ENCODE data around the gene PTPN11. TPM values are rescaled to one million over a fixed set of nuclear protein-coding genes. Genes with fewer than 3 reads are reported as not detected.

The PTPN11 gene
- total and polyA plus RNA-seq, 10 of the 15 experiments (the other 5 are each of a cell fraction or from before 2014, with no cell fraction given) = 14.6 to 85.2 (median 58.6) TPM

- TF ChIP-seq IRF5 (IDR thresholded peaks at IDR 0.05; ENCODE audit: borderline replicate concordance) (no peak), BHLHE40 (IDR thresholded peaks at IDR 0.05; ENCODE audit: borderline replicate concordance in 1 of 2, low read depth in 2 of 2, low read length in 1 of 2) (peak in 1 of 2 experiments; percentile 41; a peak in 1 of 4 replicates), NR2C1 (IDR thresholded peaks at IDR 0.05) (no peak), SMAD1 (IDR thresholded peaks at IDR 0.05; ENCODE audit: low read depth, partially characterized antibody) (no peak), ZBTB40 (IDR thresholded peaks at IDR 0.05; ENCODE audit: borderline replicate concordance) (no peak), CREB1 (IDR thresholded peaks at IDR 0.05; ENCODE audit: low read depth) (0 out of 2 replicates have a peak, but pooled peaks have one; percentile 34), ZNF687 (IDR thresholded peaks at IDR 0.05) (peak; percentile 44), HCFC1 (IDR thresholded peaks at IDR 0.05; ENCODE audit: low read length) (peak; percentile 54), DPF2 (IDR thresholded peaks at IDR 0.05) (peak; percentile 84), BACH1 (IDR thresholded peaks at IDR 0.05; ENCODE audit: borderline replicate concordance) (peak; percentile 56; the same call in 1 of the 2 replicates), NFIC (IDR thresholded peaks at IDR 0.05; ENCODE audit: low read depth, low read length) (no peak), TCF7 (IDR thresholded peaks at IDR 0.05; ENCODE audit: borderline replicate concordance) (no peak), ASH2L (IDR thresholded peaks at IDR 0.05; ENCODE audit: borderline replicate concordance, low read depth) (peak; percentile 81), TCF12 (IDR thresholded peaks at IDR 0.05; ENCODE audit: low read depth, low read length) (no peak), SMAD5 (IDR thresholded peaks at IDR 0.05; ENCODE audit: low read depth) (no peak; the same call in 1 of the 2 replicates), ZBTB33 (IDR thresholded peaks at IDR 0.05) (no peak), JUNB (IDR thresholded peaks at IDR 0.05) (no peak), SP1 (IDR thresholded peaks at IDR 0.05; ENCODE audit: low read depth, low read length) (peak; percentile 60), BCL11A (IDR thresholded peaks at IDR 0.05; ENCODE audit: low read depth, low read length) (no peak)
Observed at GRCh38 chr12:112381883-112382796, 36.6 kb upstream of the PTPN11 start, which contains the start of gene HECTD4 (continued).

All from GM12878 (cell line).